OCI-LY1 (cell line): ENCODE data around the gene AFAP1L2.

Experiments used
- EZH2 ChIP-seq: fragments of 200-600 bp; sonication (generic), shearing (Covaris generic); IDR thresholded peaks from 2 replicates; pipeline ENCODE4 v1.8.0; 2017; ENCODE audit warnings: borderline replicate concordance, mixed run types, mild to moderate bottlenecking, antibody characterized with exemption, low read length, moderate library complexity, mixed read lengths
- TF ChIP-seq, protein P1 (sequence below): fragments of 200-600 bp; sonication (generic), shearing (Covaris generic); IDR thresholded peaks from 2 replicates; pipeline ENCODE4 v1.5.1; 2017; ENCODE audit warnings: mild to moderate bottlenecking, antibody characterized with exemption, low read length, moderate library complexity, mixed read lengths

DNA sequence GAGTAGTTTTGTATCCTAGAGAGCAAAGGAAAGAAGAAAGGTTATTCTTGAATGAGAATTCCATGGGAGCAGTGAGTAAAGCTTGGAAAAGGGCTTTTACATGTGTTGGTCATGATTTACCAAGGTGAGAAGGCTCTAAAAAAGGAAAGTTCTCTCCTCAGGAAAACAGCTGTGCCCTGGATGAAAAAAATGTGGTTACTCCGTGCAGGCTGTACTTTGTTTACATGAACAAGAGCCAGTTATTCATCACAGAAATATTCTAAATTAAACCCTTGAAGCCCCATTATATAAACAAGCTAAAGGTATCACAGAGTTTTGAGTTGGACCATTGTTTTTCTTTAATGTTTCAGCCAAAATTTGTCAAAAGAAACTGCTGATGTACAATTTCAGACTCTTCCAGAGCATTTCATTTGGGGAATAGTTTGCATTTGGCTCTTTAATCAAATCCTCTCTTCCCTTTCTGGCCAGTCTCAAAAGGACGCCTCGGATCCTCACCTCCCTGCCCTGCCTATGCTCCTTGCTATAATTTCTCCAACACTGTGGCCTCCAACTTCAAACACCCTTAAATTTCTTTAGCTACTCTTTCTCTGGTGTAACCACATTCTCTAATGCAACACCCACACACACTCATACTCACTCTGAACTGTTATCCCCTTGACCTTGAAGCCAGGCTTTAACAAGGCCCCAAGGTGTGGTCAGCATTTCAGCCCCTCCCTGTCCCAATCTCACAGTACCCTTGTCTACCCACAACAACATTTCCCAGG is 47.4 kb downstream of the AFAP1L2 start:
- TF ChIP-seq, protein P1, sequence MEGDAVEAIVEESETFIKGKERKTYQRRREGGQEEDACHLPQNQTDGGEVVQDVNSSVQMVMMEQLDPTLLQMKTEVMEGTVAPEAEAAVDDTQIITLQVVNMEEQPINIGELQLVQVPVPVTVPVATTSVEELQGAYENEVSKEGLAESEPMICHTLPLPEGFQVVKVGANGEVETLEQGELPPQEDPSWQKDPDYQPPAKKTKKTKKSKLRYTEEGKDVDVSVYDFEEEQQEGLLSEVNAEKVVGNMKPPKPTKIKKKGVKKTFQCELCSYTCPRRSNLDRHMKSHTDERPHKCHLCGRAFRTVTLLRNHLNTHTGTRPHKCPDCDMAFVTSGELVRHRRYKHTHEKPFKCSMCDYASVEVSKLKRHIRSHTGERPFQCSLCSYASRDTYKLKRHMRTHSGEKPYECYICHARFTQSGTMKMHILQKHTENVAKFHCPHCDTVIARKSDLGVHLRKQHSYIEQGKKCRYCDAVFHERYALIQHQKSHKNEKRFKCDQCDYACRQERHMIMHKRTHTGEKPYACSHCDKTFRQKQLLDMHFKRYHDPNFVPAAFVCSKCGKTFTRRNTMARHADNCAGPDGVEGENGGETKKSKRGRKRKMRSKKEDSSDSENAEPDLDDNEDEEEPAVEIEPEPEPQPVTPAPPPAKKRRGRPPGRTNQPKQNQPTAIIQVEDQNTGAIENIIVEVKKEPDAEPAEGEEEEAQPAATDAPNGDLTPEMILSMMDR = no peak
- TF ChIP-seq EZH2 = no peak
